CD4-positive, alpha-beta T cell treated with Interleukin-17A for 1 hour (primary cell): ENCODE measurements around the gene AFF3.

ENCODE experiments used
- DNase-seq: peaks from one replicate; pipeline ENCODE4 v3.0.0-alpha.2; 2020

Gene AFF3

DNA sequence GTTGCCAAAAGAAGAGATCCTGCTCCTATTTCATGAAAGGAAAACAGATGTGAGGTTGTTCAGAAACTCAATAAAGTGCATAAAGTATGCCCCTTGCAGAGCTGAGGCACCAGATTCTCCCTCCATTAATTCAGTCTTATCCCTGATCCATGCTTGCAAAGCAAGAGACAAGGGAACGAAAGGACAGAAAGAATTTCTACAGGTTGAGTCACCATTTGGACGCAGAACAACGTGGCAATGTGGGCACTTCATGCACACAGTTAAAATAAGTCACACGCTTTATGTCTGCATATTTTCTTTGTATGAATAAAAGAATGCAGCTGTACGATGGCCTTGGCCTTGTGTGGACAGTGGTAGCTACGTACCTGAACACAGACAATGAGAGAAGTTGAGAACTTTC, 330.8 kb downstream of the AFF3 start:
- no peak for DNase-seq

DNA sequence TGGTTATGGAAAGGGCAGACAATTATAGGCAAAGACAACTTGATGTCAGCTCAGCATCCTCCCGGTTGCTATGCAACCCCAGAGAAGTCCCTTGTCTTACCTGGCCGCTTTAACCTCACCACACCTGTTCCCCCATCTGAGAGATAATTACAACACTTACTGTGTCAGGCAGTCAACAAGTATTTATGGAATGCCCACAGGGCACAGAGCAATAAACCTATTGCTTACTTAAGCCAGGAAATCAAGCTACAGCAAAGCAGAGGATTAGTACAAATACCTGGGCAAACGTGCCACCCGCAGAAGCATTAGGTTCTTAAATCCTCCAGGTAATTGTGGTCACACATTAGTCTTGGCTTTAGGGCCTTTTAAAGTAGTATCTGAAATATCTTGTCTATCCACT, 332.2 kb downstream of the AFF3 start:
- DNase-seq = no peak

- DNase-seq = no peak
Measured at GRCh38 chr2:99809259-99809900, 333.0 kb downstream of the AFF3 start.

GRCh38 chr2:99808361-99809200, 333.8 kb downstream of the AFF3 start:
- no peak for DNase-seq

DNA sequence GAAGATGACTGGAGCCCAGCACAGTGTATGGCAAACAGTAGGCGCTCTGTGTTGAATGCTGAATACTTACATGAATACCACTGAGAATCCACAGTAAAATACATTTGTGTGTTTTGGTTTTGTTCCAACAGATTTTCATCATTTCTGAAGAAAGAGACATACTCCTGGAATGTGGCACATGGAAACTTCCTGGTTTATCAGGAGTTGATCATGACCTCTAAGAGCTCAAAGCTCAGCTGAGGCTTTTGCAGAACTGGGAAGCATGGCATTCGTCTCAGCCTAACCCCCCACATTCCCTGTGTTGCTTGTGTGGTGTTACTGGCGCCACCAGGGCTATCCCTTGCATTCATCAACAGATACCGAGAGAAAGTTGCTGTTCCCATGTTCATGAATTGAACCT, 335.6 kb downstream of the AFF3 start:
- no peak for DNase-seq

GRCh38 chr2:99805930-99806476, 336.4 kb downstream of the AFF3 start:
- DNase-seq = no peak

DNA sequence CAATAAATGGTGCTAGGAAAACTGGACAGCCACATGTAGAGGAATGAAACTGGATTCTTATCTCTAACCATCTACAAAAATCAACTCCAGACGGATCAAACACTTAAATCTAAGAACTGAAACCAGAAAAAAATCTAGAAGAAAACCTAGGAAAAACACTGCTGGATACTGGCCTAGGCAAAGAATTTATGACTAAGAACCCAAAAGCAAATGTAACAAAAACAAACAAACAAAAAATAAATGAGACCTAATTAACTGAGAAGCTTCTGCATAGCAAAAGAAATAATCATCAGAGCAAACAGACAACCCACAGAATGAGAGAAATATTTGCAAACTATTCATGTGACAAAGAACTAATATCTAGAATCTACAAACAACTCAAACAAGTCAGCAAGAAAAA, 338.5 kb downstream of the AFF3 start:
- no peak for DNase-seq

DNA sequence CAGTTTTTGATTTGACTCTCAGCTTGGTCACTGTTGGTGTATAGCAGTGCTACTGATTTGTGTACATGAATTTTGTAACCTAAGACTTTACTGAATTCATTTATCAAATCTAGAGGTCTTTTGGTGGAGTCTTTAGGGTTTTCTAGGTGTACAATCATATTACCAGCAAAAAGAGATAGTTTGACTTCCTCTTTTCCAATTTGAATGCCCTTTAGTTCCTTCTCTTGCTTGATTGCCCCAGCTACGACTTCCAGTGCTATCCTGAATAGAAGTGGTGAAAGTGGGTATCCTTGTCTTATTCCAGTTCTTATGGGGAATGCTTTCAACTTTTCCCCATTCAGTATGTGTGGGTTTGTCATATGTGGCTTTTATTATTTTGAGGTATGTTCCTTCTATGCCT, 339.7 kb downstream of the AFF3 start:
- no peak for DNase-seq

DNA sequence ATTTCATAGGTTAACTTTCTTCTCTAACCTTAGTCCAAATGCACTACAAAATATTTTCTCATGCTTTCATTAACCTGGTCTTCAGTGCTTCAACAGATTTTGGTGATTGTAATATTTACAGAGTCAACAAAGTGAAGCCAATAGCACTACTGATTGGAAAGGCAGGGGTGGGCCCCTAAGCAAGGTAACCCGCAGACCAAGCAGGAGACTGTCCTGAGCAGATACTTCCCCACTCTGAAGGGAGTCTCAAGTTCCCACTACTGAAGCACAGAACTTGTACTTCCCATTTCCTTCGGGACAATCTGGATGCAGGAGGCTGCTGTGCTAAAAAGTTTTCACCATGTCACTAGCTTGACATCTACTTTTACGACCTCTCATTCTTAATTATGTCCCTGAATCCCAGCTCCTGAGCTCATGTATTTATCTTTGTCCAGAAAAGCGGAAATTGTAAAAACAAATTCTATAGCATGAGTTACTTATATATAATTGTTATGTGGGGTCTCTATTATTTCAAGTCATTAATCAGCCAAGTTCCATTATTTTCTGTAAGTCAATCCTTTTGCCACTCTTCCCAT, 341.0 kb downstream of the AFF3 start:
- no peak for DNase-seq

DNA sequence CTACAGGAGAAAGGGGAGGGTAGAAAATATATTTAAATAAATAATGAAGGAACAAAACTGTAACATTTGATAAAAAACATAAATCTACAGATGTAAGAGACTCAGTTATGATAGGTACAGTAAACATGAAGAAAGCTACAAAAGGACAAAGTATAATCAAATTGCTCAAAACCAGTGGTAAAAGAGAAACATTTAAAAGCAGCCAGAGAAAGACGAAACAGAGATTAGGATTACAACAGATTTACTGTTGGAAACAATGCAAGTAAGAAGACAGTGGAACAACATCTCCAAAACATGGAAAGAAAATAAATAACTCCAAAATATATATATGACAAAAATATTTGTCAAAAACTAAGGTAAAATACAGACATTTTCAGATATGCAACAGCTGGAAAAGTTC, 344.9 kb downstream of the AFF3 start:
- no peak for DNase-seq

GRCh38 chr2:99794414-99794813, 348.0 kb downstream of the AFF3 start:
- no peak for DNase-seq

- DNase-seq = no peak
Measured at GRCh38 chr2:99793022-99793421, 349.4 kb downstream of the AFF3 start.

GRCh38 chr2:99789849-99790248, 352.5 kb downstream of the AFF3 start:
- no peak for DNase-seq

- DNase-seq = no peak
Measured at GRCh38 chr2:99787769-99788382, 354.5 kb downstream of the AFF3 start.

DNA sequence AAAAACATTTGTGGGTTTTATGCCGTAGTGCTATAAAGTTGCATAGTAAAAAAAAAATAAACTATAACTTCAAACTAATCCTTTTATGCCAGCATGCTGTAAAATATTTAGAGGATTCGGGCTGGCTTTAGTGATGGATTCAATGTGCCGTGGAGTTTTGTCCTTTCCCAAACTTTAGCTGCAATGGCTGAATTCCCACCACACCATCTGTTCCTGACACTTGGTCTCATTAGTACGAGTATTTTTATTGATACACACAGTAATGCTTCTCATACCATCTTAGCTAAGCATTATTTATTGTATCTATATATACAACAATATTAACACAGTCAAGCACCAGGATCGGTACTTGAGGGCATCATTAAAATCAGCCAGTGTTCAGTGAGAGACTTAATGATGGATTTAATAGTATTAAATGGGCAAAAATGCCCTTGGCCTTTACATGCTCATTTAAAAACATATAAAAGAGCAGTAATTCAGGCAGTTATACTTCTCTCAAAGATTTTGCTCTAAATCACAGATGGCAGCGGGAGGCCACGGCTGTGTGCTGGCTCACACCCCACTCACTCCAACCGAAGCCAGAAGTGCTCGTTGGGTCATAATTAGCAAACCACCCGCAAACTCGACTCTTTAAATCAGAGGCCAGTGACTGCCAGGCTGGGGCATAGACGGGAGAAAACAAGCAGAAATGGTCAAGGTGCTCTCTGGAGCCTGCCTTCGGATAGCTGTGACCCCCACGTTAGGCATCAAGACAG, 355.6 kb downstream of the AFF3 start:
- no peak for DNase-seq

- DNase-seq = no peak
Measured at GRCh38 chr2:99784946-99785345, 357.4 kb downstream of the AFF3 start.

DNA sequence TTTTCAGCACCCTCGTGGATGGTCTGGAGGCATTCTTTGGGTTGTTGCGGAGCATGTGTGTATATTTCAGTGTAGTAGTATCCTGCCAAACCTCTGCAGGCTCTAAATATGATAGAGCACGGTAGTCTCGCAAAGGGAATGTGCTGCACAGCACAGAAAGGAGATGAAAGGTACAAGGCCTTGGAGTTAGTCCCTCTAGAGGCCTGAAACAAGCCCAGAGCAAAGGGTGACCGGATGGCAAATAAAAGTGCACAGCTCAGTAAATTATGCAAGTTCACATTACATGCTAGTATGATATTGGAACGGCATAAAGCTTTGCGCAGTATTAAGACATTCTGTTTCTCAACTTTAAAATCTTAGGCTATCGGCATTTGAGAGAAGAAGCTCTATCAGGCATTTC, 358.1 kb downstream of the AFF3 start:
- no peak for DNase-seq

- no peak for DNase-seq
Measured at GRCh38 chr2:99780276-99780675, 362.1 kb downstream of the AFF3 start.

DNA sequence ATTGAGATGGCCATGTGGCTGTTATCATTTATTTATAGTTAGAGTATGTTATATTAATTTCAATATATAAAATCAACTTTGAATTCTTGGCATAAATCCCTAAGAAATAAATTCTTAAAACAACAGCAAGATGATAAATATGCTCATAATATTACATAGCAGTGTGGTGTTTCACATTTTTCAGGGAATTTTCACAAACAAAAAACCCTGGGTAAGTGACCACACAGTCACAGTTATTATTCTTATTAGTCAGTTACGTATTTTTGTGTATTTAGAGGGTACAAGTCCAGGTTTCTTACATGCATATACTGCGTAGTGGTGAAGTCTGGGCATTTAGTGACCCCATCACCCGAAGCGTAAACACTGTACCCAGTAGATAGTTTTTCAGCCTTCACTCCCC, 363.1 kb downstream of the AFF3 start:
- DNase-seq = no peak

- DNase-seq = no peak
Measured at GRCh38 chr2:99777656-99778290, 364.6 kb downstream of the AFF3 start.

GRCh38 chr2:99776906-99777646, 365.3 kb downstream of the AFF3 start:
- no peak for DNase-seq
